C4-2B (cell line): ENCODE measurements around the gene ADARB2.

Experiments
- ZFX ChIP-seq: fragments of 450-650 bp; IDR thresholded peaks from 2 replicates; pipeline ENCODE4 v1.6.1; 2017
- TF ChIP-seq, protein P1 (sequence below): fragments of 450-650 bp; conservative IDR thresholded peaks from 2 replicates; pipeline ENCODE4 v1.5.1; 2017; ENCODE audit warnings: mild to moderate bottlenecking

DNA sequence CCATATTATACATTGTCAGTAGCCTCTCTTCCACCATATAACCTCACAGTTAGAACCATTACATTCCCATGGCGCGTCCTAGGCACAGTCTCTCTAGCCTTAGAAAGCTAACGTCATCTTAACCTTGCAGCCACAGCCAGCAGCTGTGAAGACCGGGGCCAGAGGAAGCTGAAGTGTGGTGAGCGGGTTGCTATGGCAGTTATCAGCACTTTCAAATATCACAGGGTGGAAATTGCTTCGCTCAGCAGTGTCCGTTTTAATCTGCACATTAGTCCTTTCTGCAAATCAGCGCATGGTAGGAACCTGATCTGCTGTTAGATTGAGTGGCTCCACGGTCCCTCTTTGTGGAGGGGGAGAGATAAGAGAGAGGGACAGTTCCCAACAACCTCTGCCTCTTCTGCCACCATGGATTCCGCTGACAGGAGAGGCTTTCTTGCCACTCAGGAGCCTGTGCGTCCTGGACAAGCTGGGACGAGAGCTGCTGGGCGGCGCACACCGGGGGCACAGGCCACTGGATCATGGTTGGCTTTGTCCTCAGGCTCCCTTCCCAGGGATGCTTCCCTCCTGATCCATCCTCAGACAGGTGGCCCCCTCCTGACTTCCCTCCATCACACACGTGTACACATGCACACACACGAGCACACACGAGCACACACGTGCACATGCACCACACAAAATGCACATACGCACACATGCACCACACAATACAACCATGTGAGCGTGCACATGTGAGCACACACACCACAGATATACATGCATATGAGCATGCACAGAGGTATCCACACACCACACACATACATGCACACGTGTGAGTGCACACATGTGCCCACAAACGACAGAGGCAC, 587.3 kb downstream of the ADARB2 start:
- TF ChIP-seq, protein P1, sequence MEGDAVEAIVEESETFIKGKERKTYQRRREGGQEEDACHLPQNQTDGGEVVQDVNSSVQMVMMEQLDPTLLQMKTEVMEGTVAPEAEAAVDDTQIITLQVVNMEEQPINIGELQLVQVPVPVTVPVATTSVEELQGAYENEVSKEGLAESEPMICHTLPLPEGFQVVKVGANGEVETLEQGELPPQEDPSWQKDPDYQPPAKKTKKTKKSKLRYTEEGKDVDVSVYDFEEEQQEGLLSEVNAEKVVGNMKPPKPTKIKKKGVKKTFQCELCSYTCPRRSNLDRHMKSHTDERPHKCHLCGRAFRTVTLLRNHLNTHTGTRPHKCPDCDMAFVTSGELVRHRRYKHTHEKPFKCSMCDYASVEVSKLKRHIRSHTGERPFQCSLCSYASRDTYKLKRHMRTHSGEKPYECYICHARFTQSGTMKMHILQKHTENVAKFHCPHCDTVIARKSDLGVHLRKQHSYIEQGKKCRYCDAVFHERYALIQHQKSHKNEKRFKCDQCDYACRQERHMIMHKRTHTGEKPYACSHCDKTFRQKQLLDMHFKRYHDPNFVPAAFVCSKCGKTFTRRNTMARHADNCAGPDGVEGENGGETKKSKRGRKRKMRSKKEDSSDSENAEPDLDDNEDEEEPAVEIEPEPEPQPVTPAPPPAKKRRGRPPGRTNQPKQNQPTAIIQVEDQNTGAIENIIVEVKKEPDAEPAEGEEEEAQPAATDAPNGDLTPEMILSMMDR, result no peak
- TF ChIP-seq ZFX, result no peak
